ENCODE data around the gene STX16.

The STX16 gene

GRCh38 chr20:58655328-58656107 is 4.4 kb downstream of the STX16 start:
- no peak for DNase-seq

- no peak for DNase-seq
These were observed 5.7 kb downstream of the STX16 start for GRCh38 chr20:58656831-58657230.

- no peak for DNase-seq
These were observed 6.2 kb downstream of the STX16 start for GRCh38 chr20:58657262-58657661.

GRCh38 chr20:58657986-58658385 is 6.9 kb downstream of the STX16 start:
- no peak for DNase-seq

- DNase-seq: no peak
These were observed 7.7 kb downstream of the STX16 start for GRCh38 chr20:58658760-58659159.

GRCh38 chr20:58659841-58660240 is 8.8 kb downstream of the STX16 start:
- DNase-seq: peak in 1 of 2 experiments; percentile 27

GRCh38 chr20:58660855-58661597 is 9.9 kb downstream of the STX16 start:
- no peak for DNase-seq

- DNase-seq: no peak
These were observed 10.8 kb downstream of the STX16 start for GRCh38 chr20:58661598-58662473.

GRCh38 chr20:58664331-58664730 is 13.2 kb downstream of the STX16 start:
- no peak for DNase-seq

GRCh38 chr20:58664883-58665282 is 13.8 kb downstream of the STX16 start:
- DNase-seq: peak; percentile 90

- DNase-seq: peak; percentile 90 to 95
These were observed 14.5 kb downstream of the STX16 start for GRCh38 chr20:58665606-58666005.

- DNase-seq: no peak
These were observed 15.6 kb downstream of the STX16 start for GRCh38 chr20:58666702-58667101.

- no peak for DNase-seq
These were observed 16.9 kb downstream of the STX16 start for GRCh38 chr20:58667975-58668374.

GRCh38 chr20:58668901-58669286 is 17.8 kb downstream of the STX16 start:
- DNase-seq: no peak

- DNase-seq: no peak
These were observed 18.4 kb downstream of the STX16 start for GRCh38 chr20:58669287-58670006.

GRCh38 chr20:58670102-58670501 is 19.0 kb downstream of the STX16 start:
- no peak for DNase-seq

- DNase-seq: no peak
These were observed 19.6 kb downstream of the STX16 start for GRCh38 chr20:58670659-58671058.

- DNase-seq: no peak
These were observed 22.0 kb downstream of the STX16 start for GRCh38 chr20:58673119-58673518.

GRCh38 chr20:58675146-58675584 is 24.1 kb downstream of the STX16 start:
- no peak for DNase-seq

- no peak for DNase-seq
These were observed 24.6 kb downstream of the STX16 start for GRCh38 chr20:58675641-58676040.

GRCh38 chr20:58676161-58676560 is 25.1 kb downstream of the STX16 start:
- no peak for DNase-seq

- no peak for DNase-seq
These were observed 26.1 kb downstream of the STX16 start for GRCh38 chr20:58677079-58677604.

Data from SHP77 (cell line).